Thoracic aorta (tissue), 2 donors: ENCODE results near the gene SMIM41. TPM values are rescaled to one million over a fixed set of nuclear protein-coding genes. Genes with fewer than 3 reads are reported as not detected.

Source experiments
- ATAC-seq: fragments of 150-250 bp; one replicate; pipeline ENCODE4 v1.8.0; 2017; ENCODE audit warnings: low read depth; ENCODE audit not compliant: insufficient number of reproducible peaks, low FRiP score
- DNase-seq: peaks from one replicate; pipeline ENCODE4 v3.0.0-alpha.2; 2020; ENCODE audit warnings: low spot score
- H3K27ac ChIP-seq, 2 donors: fragments of 200-600 bp; sonication (generic); 1 replicate in 1 of 2; 2 replicates in 1 of 2; pipeline ENCODE4 v1.5.1; 2016; ENCODE audit warnings: mild to moderate bottlenecking in 2 of 2, moderate library complexity in 2 of 2
- H3K27me3 ChIP-seq: fragments of 200-600 bp; sonication (generic); replicated peaks from 2 replicates; pipeline ENCODE4 v1.6.0; 2016; ENCODE audit warnings: mild to moderate bottlenecking; ENCODE audit not compliant: insufficient read depth
- H3K36me3 ChIP-seq: fragments of 200-600 bp; sonication (generic); one replicate; pipeline ENCODE4 v1.5.1; 2016
- H3K4me1 ChIP-seq, 2 donors: fragments of 200-600 bp; sonication (generic); 1 replicate in 1 of 2; 2 replicates in 1 of 2; pipeline versions ENCODE4 v1.5.1 to v1.6.0; 2016; ENCODE audit warnings: low read depth in 2 of 2, mild to moderate bottlenecking in 1 of 2; ENCODE audit not compliant: control insufficient read depth in 1 of 2
- H3K4me3 ChIP-seq: fragments of 200-600 bp; sonication (generic); 2 replicates; pipeline ENCODE4 v1.5.1; 2016; ENCODE audit warnings: mild to moderate bottlenecking
- H3K9me3 ChIP-seq: fragments of 200-600 bp; sonication (generic); 2 replicates; pipeline ENCODE4 v1.5.1; 2016
- CTCF ChIP-seq: fragments of 200-600 bp; sonication (generic); IDR thresholded peaks from one replicate; pipeline ENCODE4 v1.5.1; 2019; ENCODE audit warnings: antibody characterized with exemption
- total RNA-seq, 2 donors: library from RNA; depleted of rRNA; stranded (reverse); fragments of >200 nt; gene quantifications; one replicate each; pipeline versions ENCODE4 v1.1.0 to v1.2.3, GENCODE V29; 2016

Gene SMIM41
- total RNA-seq, 2 donors from 2014 or later = 1.8 TPM; not detected in 1

- H3K27ac ChIP-seq = no peak overlapping the region
- ATAC-seq (no peak), DNase-seq (no peak)
- no peak for TF ChIP-seq CTCF
- H3K9me3 ChIP-seq = no peaks in the 10 kb centered on the region
- no peaks in the 10 kb centered on the region for H3K36me3 ChIP-seq
- no peak overlapping the region for H3K4me3 ChIP-seq
- peaks cover 43 to 63% of the 10 kb centered on the region in 2 donors for H3K4me1 ChIP-seq
- H3K27me3 ChIP-seq = no peaks in the 10 kb centered on the region
These were observed 32.6 kb upstream of the SMIM41 start for GRCh38 chr12:52046859-52047258.

- Histone ChIP-seq H3K9me3 (no peaks in the 10 kb centered on the region), H3K27ac (peak overlapping the region in 1 of 2 donors; percentile 100), H3K4me1 (peaks cover 25 to 39% of the 10 kb centered on the region in 2 donors), H3K27me3 (no peaks in the 10 kb centered on the region), H3K4me3 (no peak overlapping the region), H3K36me3 (no peaks in the 10 kb centered on the region)
- no peak for ATAC-seq
- DNase-seq = no peak
- no peak for TF ChIP-seq CTCF
These were observed 30.2 kb upstream of the SMIM41 start for GRCh38 chr12:52049286-52049685.

- Histone ChIP-seq H3K4me3 (no peak overlapping the region), H3K27me3 (no peaks in the 10 kb centered on the region), H3K36me3 (peaks cover 2% of the 10 kb centered on the region), H3K27ac (peak overlapping the region; percentile 95 to 100), H3K4me1 (peaks cover 23 to 36% of the 10 kb centered on the region in 2 donors), H3K9me3 (no peaks in the 10 kb centered on the region)
- ATAC-seq (no peak), DNase-seq (no peak)
- no peak for TF ChIP-seq CTCF
These were observed 29.8 kb upstream of the SMIM41 start for GRCh38 chr12:52049688-52050087.

GRCh38 chr12:52050116-52050757, 29.3 kb upstream of the SMIM41 start:
- ATAC-seq = peak; percentile 2
- no peak for DNase-seq
- no peaks in the 10 kb centered on the region for H3K9me3 ChIP-seq
- no peak for TF ChIP-seq CTCF
- H3K27me3 ChIP-seq = no peaks in the 10 kb centered on the region
- H3K27ac ChIP-seq = peak overlapping the region; percentile 95 to 100
- peaks cover 5% of the 10 kb centered on the region for H3K36me3 ChIP-seq
- peak overlapping the region; percentile 90 for H3K4me3 ChIP-seq
- H3K4me1 ChIP-seq = peaks cover 17 to 30% of the 10 kb centered on the region in 2 donors

GRCh38 chr12:52050758-52051541, 28.6 kb upstream of the SMIM41 start, which contains the start of gene NR4A1:
Gene NR4A1 (plus strand): TSS chr12:52051442. CDS start chr12:52054329, 2,887 bp downstream.
- peaks cover 5% of the 10 kb centered on the region for H3K36me3 ChIP-seq
- H3K4me3 ChIP-seq = peak within 1 kb of the TSS; percentile 90
- ATAC-seq (peak; percentile 66), DNase-seq (peak; percentile 98)
- no peaks in the 10 kb centered on the region for H3K27me3 ChIP-seq
- peaks cover 10 to 23% of the 10 kb centered on the region in 2 donors for H3K4me1 ChIP-seq
- H3K9me3 ChIP-seq = no peaks in the 10 kb centered on the region
- peak within 1 kb of the TSS; percentile 95 to 100 for H3K27ac ChIP-seq
- no peak for TF ChIP-seq CTCF
